Measurements from ENCODE around the gene RPL11.

DNA sequence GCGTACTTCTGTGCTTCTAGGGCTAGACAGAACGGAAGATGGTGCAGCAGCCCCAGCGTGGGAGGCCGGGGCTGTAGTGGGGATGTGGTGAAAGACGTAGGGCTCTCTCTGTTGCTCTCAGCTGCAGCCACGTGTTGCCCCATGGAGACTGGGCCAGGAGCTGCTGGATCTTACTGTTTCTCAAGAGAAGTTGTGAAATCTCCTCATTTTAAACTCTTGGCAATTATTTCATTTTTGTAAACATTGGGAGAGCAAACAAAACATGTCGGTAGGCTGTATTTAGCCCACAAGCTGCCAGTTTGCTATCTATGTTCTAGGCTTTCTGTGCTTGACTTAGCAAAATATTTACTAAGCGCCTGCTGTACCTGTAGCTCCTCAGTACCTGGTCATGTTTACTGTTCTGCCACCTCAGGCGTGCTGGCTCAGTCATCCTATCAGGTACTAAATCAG is 35.8 kb downstream of the RPL11 start:
- TF ChIP-seq CTCF (conservative IDR thresholded peaks at IDR 0.05) (no peak), EZH2 (IDR thresholded peaks at IDR 0.05; ENCODE audit: low read depth) (no peak)
